Immature natural killer cell (primary cell): ENCODE results near the gene ZNF732. TPM values are rescaled to one million over a fixed set of nuclear protein-coding genes. Genes with fewer than 3 reads are reported as not detected.

Experiments used
- DNase-seq, 3 donors: peaks; one replicate each; pipeline ENCODE4 v3.0.0; 2022; ENCODE audit warnings: mixed read lengths in 1 of 3
- H3K27ac Mint-ChIP-seq, 6 donors: one replicate each; pipeline ENCODE4 v1.8.0; 2020; ENCODE audit warnings: mixed read lengths in 6 of 6, mild to moderate bottlenecking in 5 of 6, inconsistent platforms in 4 of 6, moderate library complexity in 3 of 6
- H3K27me3 Mint-ChIP-seq, 3 donors: one replicate each; pipeline ENCODE4 v1.8.0; 2020 to 2021; ENCODE audit warnings: low read depth in 3 of 3, mild to moderate bottlenecking in 3 of 3, mixed read lengths in 3 of 3, moderate library complexity in 3 of 3, inconsistent platforms in 1 of 3
- H3K36me3 Mint-ChIP-seq, 3 donors: one replicate each; pipeline ENCODE4 v1.8.0; 2020; ENCODE audit warnings: mixed read lengths in 3 of 3, inconsistent platforms in 2 of 3, mild to moderate bottlenecking in 2 of 3
- H3K4me1 Mint-ChIP-seq, 2 donors: one replicate each; pipeline ENCODE4 v1.8.0; 2020; ENCODE audit warnings: inconsistent platforms in 2 of 2, mild to moderate bottlenecking in 2 of 2, mixed read lengths in 2 of 2, moderate library complexity in 1 of 2
- H3K4me3 Mint-ChIP-seq, 5 donors: one replicate each; pipeline ENCODE4 v1.8.0; 2020; ENCODE audit warnings: mild to moderate bottlenecking in 5 of 5, mixed read lengths in 5 of 5, inconsistent platforms in 3 of 5, moderate library complexity in 3 of 5
- H3K9me3 Mint-ChIP-seq, 6 donors: one replicate each; pipeline ENCODE4 v1.8.0; 2020; ENCODE audit warnings: mild to moderate bottlenecking in 6 of 6, mixed read lengths in 6 of 6, inconsistent platforms in 4 of 6, moderate library complexity in 3 of 6
- polyA plus RNA-seq, 3 donors: library from polyadenylated mRNA; unstranded; fragments of 300-500 nt; fragmentation: Illumina TruSeq; gene quantifications; one replicate each; pipeline ENCODE4 v1.2.3, GENCODE V29; 2021

ZNF732 gene
- polyA plus RNA-seq = under 1 TPM in 2 of 3 donors, not detected in 1; 0.13 to 0.36 TPM

- peak within 1 kb of the TSS in 4 of 5 donors; percentile 17 to 35 (median 33) for H3K4me3 Mint-ChIP-seq
- no peak within 1 kb of the TSS for H3K27ac Mint-ChIP-seq
- peaks cover 8 to 19% (median 12%) of the 10 kb centered on the region in 3 donors for H3K27me3 Mint-ChIP-seq
- DNase-seq = peak in 1 of 3 donors; percentile 10
- peaks cover 0 to 12% (median 10%) of the 10 kb centered on the region in 3 donors for H3K36me3 Mint-ChIP-seq
- H3K4me1 Mint-ChIP-seq = peaks cover 11 to 24% of the 10 kb centered on the region in 2 donors
- H3K9me3 Mint-ChIP-seq = peaks cover 27 to 69% (median 57%) of the 10 kb centered on the region in 6 donors
These were observed at the start of gene ZNF732 for GRCh38 chr4:304969-305680. ZNF732 (minus strand) TSS chr4:305474; CDS start chr4:305310, 164 bp downstream.

- Mint-ChIP-seq H3K27ac (peak overlapping the region in 4 of 6 donors; percentile 18 to 97 (median 54)), H3K4me1 (peaks cover 48 to 60% of the 10 kb centered on the region in 2 donors), H3K9me3 (peaks cover 3 to 12% (median 6%) of the 10 kb centered on the region in 6 donors), H3K36me3 (peaks cover 23 to 40% (median 38%) of the 10 kb centered on the region in 3 donors), H3K4me3 (peak overlapping the region in 4 of 5 donors; percentile 98 to 100 (median 98)), H3K27me3 (peaks cover 7 to 17% (median 10%) of the 10 kb centered on the region in 3 donors)
- DNase-seq = no peak
These were observed 34.7 kb upstream of the ZNF732 start for GRCh38 chr4:340011-340410.

- DNase-seq = no peak
- peak overlapping the region; percentile 87 to 100 (median 98) for H3K27ac Mint-ChIP-seq
- H3K4me3 Mint-ChIP-seq = peak overlapping the region; percentile 98 to 100 (median 98)
- H3K27me3 Mint-ChIP-seq = peaks cover 7 to 17% (median 10%) of the 10 kb centered on the region in 3 donors
- H3K4me1 Mint-ChIP-seq = peaks cover 48 to 60% of the 10 kb centered on the region in 2 donors
- peaks cover 14 to 29% (median 26%) of the 10 kb centered on the region in 3 donors for H3K36me3 Mint-ChIP-seq
- peaks cover 2 to 8% (median 5%) of the 10 kb centered on the region in 6 donors for H3K9me3 Mint-ChIP-seq
These were observed 33.5 kb upstream of the ZNF732 start for GRCh38 chr4:338759-339097.

GRCh38 chr4:337932-338758 lies 32.9 kb upstream of the ZNF732 start:
- peak in 2 of 3 donors; percentile 17 to 60 for DNase-seq
- Mint-ChIP-seq H3K4me3 (peak overlapping the region; percentile 98 to 100 (median 98)), H3K27me3 (peaks cover 7 to 17% (median 10%) of the 10 kb centered on the region in 3 donors), H3K9me3 (peaks cover 0 to 8% (median 5%) of the 10 kb centered on the region in 6 donors), H3K4me1 (peaks cover 48 to 60% of the 10 kb centered on the region in 2 donors), H3K27ac (peak overlapping the region; percentile 96 to 100 (median 98)), H3K36me3 (peaks cover 13 to 25% (median 23%) of the 10 kb centered on the region in 3 donors)

- DNase-seq = peak; percentile 96
- Mint-ChIP-seq H3K36me3 (peaks cover 10 to 19% (median 18%) of the 10 kb centered on the region in 3 donors), H3K27ac (peak within 1 kb of the TSS; percentile 96 to 100 (median 98)), H3K4me1 (peaks cover 47 to 57% of the 10 kb centered on the region in 2 donors), H3K27me3 (peaks cover 7 to 17% (median 10%) of the 10 kb centered on the region in 3 donors), H3K9me3 (peaks cover 0 to 4% (median 3%) of the 10 kb centered on the region in 6 donors), H3K4me3 (peak within 1 kb of the TSS; percentile 98 to 100 (median 98))
These were observed 32.1 kb upstream of the ZNF732 start, which contains the start of gene ZNF141 for GRCh38 chr4:337143-337931. ZNF141 (plus strand) TSS chr4:337814; CDS start chr4:337984, 170 bp downstream.

GRCh38 chr4:336893-337142 lies 31.5 kb upstream of the ZNF732 start:
- H3K27me3 Mint-ChIP-seq = peaks cover 7 to 17% (median 10%) of the 10 kb centered on the region in 3 donors
- DNase-seq = no peak
- peaks cover 7 to 15% (median 14%) of the 10 kb centered on the region in 3 donors for H3K36me3 Mint-ChIP-seq
- H3K4me3 Mint-ChIP-seq = peak overlapping the region; percentile 98 to 100 (median 98)
- peak overlapping the region; percentile 96 to 100 (median 98) for H3K27ac Mint-ChIP-seq
- peaks cover 44 to 52% of the 10 kb centered on the region in 2 donors for H3K4me1 Mint-ChIP-seq
- H3K9me3 Mint-ChIP-seq = peaks cover 0 to 3% (median 0%) of the 10 kb centered on the region in 6 donors

GRCh38 chr4:336099-336892 lies 31.0 kb upstream of the ZNF732 start:
- Mint-ChIP-seq H3K27me3 (peaks cover 7 to 17% (median 10%) of the 10 kb centered on the region in 3 donors), H3K4me3 (peak overlapping the region; percentile 55 to 100 (median 98)), H3K4me1 (peaks cover 40 to 47% of the 10 kb centered on the region in 2 donors), H3K27ac (peak overlapping the region; percentile 19 to 97 (median 86)), H3K36me3 (peaks cover 7 to 11% (median 10%) of the 10 kb centered on the region in 3 donors), H3K9me3 (peaks cover 0 to 3% (median 0%) of the 10 kb centered on the region in 6 donors)
- peak in 1 of 3 donors; percentile 26 for DNase-seq

- H3K4me3 Mint-ChIP-seq = peak overlapping the region; percentile 55 to 87 (median 81)
- peaks cover 7 to 17% (median 10%) of the 10 kb centered on the region in 3 donors for H3K27me3 Mint-ChIP-seq
- H3K36me3 Mint-ChIP-seq = peaks cover 6 to 7% (median 7%) of the 10 kb centered on the region in 3 donors
- peak overlapping the region in 5 of 6 donors; percentile 19 to 86 (median 84) for H3K27ac Mint-ChIP-seq
- peaks cover 0 to 3% (median 0%) of the 10 kb centered on the region in 6 donors for H3K9me3 Mint-ChIP-seq
- DNase-seq = no peak
- H3K4me1 Mint-ChIP-seq = peaks cover 36 to 41% of the 10 kb centered on the region in 2 donors
These were observed 30.2 kb upstream of the ZNF732 start for GRCh38 chr4:335515-335914.

GRCh38 chr4:328729-329128 lies 23.5 kb upstream of the ZNF732 start:
- H3K27ac Mint-ChIP-seq = no peak overlapping the region
- peaks cover 0 to 6% (median 5%) of the 10 kb centered on the region in 3 donors for H3K36me3 Mint-ChIP-seq
- no peaks in the 10 kb centered on the region for H3K4me1 Mint-ChIP-seq
- H3K27me3 Mint-ChIP-seq = no peaks in the 10 kb centered on the region
- H3K9me3 Mint-ChIP-seq = peaks cover 0 to 19% (median 2%) of the 10 kb centered on the region in 6 donors
- DNase-seq = no peak
- H3K4me3 Mint-ChIP-seq = no peak overlapping the region

- H3K4me3 Mint-ChIP-seq = no peak overlapping the region
- no peak overlapping the region for H3K27ac Mint-ChIP-seq
These were observed 9.1 kb upstream of the ZNF732 start for GRCh38 chr4:314296-314903.

GRCh38 chr4:309807-310206 lies 4.5 kb upstream of the ZNF732 start:
- Mint-ChIP-seq H3K4me1 (peaks cover 11 to 31% of the 10 kb centered on the region in 2 donors), H3K9me3 (peaks cover 14 to 67% (median 41%) of the 10 kb centered on the region in 6 donors)

More at GRCh38 chr4:314296-314903, 9.1 kb upstream of the ZNF732 start:
- H3K9me3 Mint-ChIP-seq = peaks cover 23 to 73% (median 33%) of the 10 kb centered on the region in 6 donors
- H3K27me3 Mint-ChIP-seq = peaks cover 6 to 11% (median 10%) of the 10 kb centered on the region in 3 donors
- no peak for DNase-seq
- H3K36me3 Mint-ChIP-seq = peaks cover 3 to 16% (median 10%) of the 10 kb centered on the region in 3 donors
- H3K4me1 Mint-ChIP-seq = peaks cover 0 to 7% of the 10 kb centered on the region in 2 donors

GRCh38 chr4:306551-306961 lies 1.3 kb upstream of the ZNF732 start:
- no peak overlapping the region for H3K27ac Mint-ChIP-seq
- H3K27me3 Mint-ChIP-seq = peaks cover 8 to 22% (median 12%) of the 10 kb centered on the region in 3 donors
- H3K4me1 Mint-ChIP-seq = peaks cover 11 to 24% of the 10 kb centered on the region in 2 donors
- peak; percentile 2 to 9 (median 4) for DNase-seq
- peaks cover 26 to 73% (median 59%) of the 10 kb centered on the region in 6 donors for H3K9me3 Mint-ChIP-seq
- H3K36me3 Mint-ChIP-seq = peaks cover 0 to 16% (median 12%) of the 10 kb centered on the region in 3 donors
- peak overlapping the region in 3 of 5 donors; percentile 21 to 35 (median 27) for H3K4me3 Mint-ChIP-seq

More at GRCh38 chr4:309807-310206, 4.5 kb upstream of the ZNF732 start:
- peaks cover 4 to 10% (median 5%) of the 10 kb centered on the region in 3 donors for H3K27me3 Mint-ChIP-seq
- DNase-seq = no peak
- no peak overlapping the region for H3K27ac Mint-ChIP-seq
- H3K4me3 Mint-ChIP-seq = no peak overlapping the region
- peaks cover 3 to 23% (median 4%) of the 10 kb centered on the region in 3 donors for H3K36me3 Mint-ChIP-seq
